B cell (primary cell): ENCODE results near the gene ADCK2. TPM values are rescaled to one million over a fixed set of nuclear protein-coding genes. Genes with fewer than 3 reads are reported as not detected.

Experiments used
- ATAC-seq: fragments of 200-7000 bp; cut with Tn5 transposase; one replicate; pipeline ENCODE4 v1.10.0; 2021; ENCODE audit warnings: low read depth, mild to moderate bottlenecking, moderate number of reproducible peaks, moderate library complexity
- CTCF ChIA-PET: fragments of 350-600 bp; sonication (Branson Sonifier 250); formaldehyde crosslinking; loops from one replicate; lab custom pipeline; 2021; ENCODE audit warnings: antibody characterized with exemption, inconsistent platforms; lab: Charles Lee
- POLR2A ChIA-PET: fragments of 350-600 bp; sonication (Branson Sonifier 250); formaldehyde crosslinking; loops from one replicate; lab custom pipeline; 2021; ENCODE audit warnings: antibody characterized with exemption; lab: Charles Lee
- DNase-seq: peaks from one replicate; pipeline ENCODE4 v3.0.0; 2013
- H2AFZ ChIP-seq: 2 replicates; pipeline ENCODE4 v1.6.1; 2012; ENCODE audit warnings: mild to moderate bottlenecking, low read depth, low read length; ENCODE audit not compliant: insufficient read depth, poor library complexity, severe bottlenecking
- H3K27ac ChIP-seq, 2 donors: 1 replicate in 1 of 2; 2 replicates in 1 of 2; pipeline ENCODE4 v1.5.1; 2012 to 2013; ENCODE audit warnings: low read length in 2 of 2, mild to moderate bottlenecking in 2 of 2, moderate library complexity in 1 of 2
- H3K27me3 ChIP-seq, 4 experiments: fragments of 200-600 bp in 1 of 4; sonication (generic) in 1 of 4; replicated peaks in 1 of 4; 1 replicate in 2 of 4; 2 replicates in 2 of 4; pipeline versions ENCODE4 v1.6.1 to v1.7.0; 2013 to 2016; ENCODE audit warnings: low read length in 3 of 4, mild to moderate bottlenecking in 2 of 4, mixed read lengths in 1 of 4, moderate library complexity in 1 of 4; ENCODE audit not compliant: insufficient read depth in 4 of 4, control insufficient read depth in 3 of 4; ENCODE audit errors: control extremely low read depth in 1 of 4
- H3K36me3 ChIP-seq, 2 experiments: replicated peaks in 1 of 2; 1 replicate in 1 of 2; 2 replicates in 1 of 2; pipeline versions ENCODE4 v1.6.1 to v1.7.1; 2013; ENCODE audit warnings: low read length in 1 of 2; ENCODE audit not compliant: insufficient read depth in 2 of 2, control insufficient read depth in 1 of 2; ENCODE audit errors: control extremely low read depth in 1 of 2, extremely low read depth in 1 of 2
- H3K4me1 ChIP-seq, 2 donors: fragments of 200-600 bp in 1 of 2; sonication (generic) in 1 of 2; 1 replicate in 1 of 2; 2 replicates in 1 of 2; pipeline versions ENCODE4 v1.5.1 to v1.6.1; 2013 to 2017; ENCODE audit warnings: low read length in 2 of 2; ENCODE audit not compliant: control insufficient read depth in 2 of 2, insufficient read depth in 2 of 2
- H3K4me2 ChIP-seq: replicated peaks from 2 replicates; pipeline ENCODE3; 2012; ENCODE audit warnings: mild to moderate bottlenecking, low read depth, low read length; ENCODE audit not compliant: poor library complexity, severe bottlenecking
- H3K4me3 ChIP-seq, 5 experiments: fragments of 200-600 bp in 1 of 5; sonication (generic) in 1 of 5; 1 replicate in 3 of 5; 2 replicates in 2 of 5; pipeline versions ENCODE4 v1.5.1 to v1.7.0; 2011 to 2016; ENCODE audit warnings: low read length in 4 of 5, mild to moderate bottlenecking in 4 of 5, low read depth in 2 of 5, control low read depth in 1 of 5, moderate library complexity in 1 of 5; ENCODE audit not compliant: insufficient read depth in 1 of 5; ENCODE audit errors: control extremely low read depth in 1 of 5, extremely low read depth in 1 of 5
- H3K79me2 ChIP-seq: fragments of 200-600 bp; sonication (generic); one replicate; pipeline ENCODE4 v1.6.0; 2016; ENCODE audit warnings: low read length; ENCODE audit not compliant: control insufficient read depth, insufficient read depth
- H3K9ac ChIP-seq: fragments of 200-600 bp; sonication (generic); 2 replicates; pipeline ENCODE4 v1.6.1; 2017; ENCODE audit warnings: mild to moderate bottlenecking, low read length, moderate library complexity
- H3K9me3 ChIP-seq, 3 donors: one replicate each; pipeline versions ENCODE4 v1.6.1 to v1.7.1; 2013; ENCODE audit warnings: low read length in 2 of 3; ENCODE audit not compliant: control insufficient read depth in 2 of 3, insufficient read depth in 1 of 3; ENCODE audit errors: control extremely low read depth in 1 of 3
- H4K20me1 ChIP-seq: 2 replicates; pipeline ENCODE4 v1.6.0; 2012; ENCODE audit warnings: mild to moderate bottlenecking, low read length; ENCODE audit not compliant: insufficient read depth, control insufficient read depth, poor library complexity, severe bottlenecking
- H3K27ac Mint-ChIP-seq: one replicate; pipeline ENCODE4 v1.8.0; 2021; ENCODE audit warnings: mixed read lengths
- H3K27me3 Mint-ChIP-seq: one replicate; pipeline ENCODE4 v1.8.0; 2021; ENCODE audit warnings: mixed read lengths
- H3K4me1 Mint-ChIP-seq: one replicate; pipeline ENCODE4 v1.8.0; 2021; ENCODE audit warnings: mixed read lengths
- H3K4me3 Mint-ChIP-seq: one replicate; pipeline ENCODE4 v1.8.0; 2021; ENCODE audit warnings: mixed read lengths
- H3K9me3 Mint-ChIP-seq: one replicate; pipeline ENCODE4 v1.8.0; 2022; ENCODE audit warnings: mixed read lengths; ENCODE audit not compliant: insufficient read depth
- CTCF ChIP-seq: fragments of 200-600 bp; IDR thresholded peaks from one replicate; pipeline ENCODE4 v1.8.0; 2022; ENCODE audit warnings: antibody characterized with exemption, mild to moderate bottlenecking
- EZH2 ChIP-seq: IDR thresholded peaks from 2 replicates; pipeline ENCODE4 v1.6.1; 2012; ENCODE audit warnings: borderline replicate concordance, low read depth, mild to moderate bottlenecking, moderate library complexity, low read length; ENCODE audit not compliant: insufficient read depth, poor library complexity, severe bottlenecking
- WGBS: methylation state at CpG from one replicate; pipeline ENCODE4 v1.1.5; 2013; ENCODE audit warnings: missing lambda C conversion rate; ENCODE audit not compliant: insufficient coverage; 5-methylcytosine and 5-hydroxymethylcytosine counted together
- intact Hi-C: fragments of 100-400 bp; cut with micrococcal nuclease; formaldehyde crosslinking; loops from one replicate; pipeline ENCODE4 v1.10.0; 2022
- polyA plus RNA-seq: library from polyadenylated mRNA; depleted of rRNA; stranded (reverse); fragments of >200 nt; gene quantifications from 2 replicates; pipeline ENCODE4 v1.2.3, GENCODE V29; 2012
- total RNA-seq, 2 donors: library from RNA; stranded (reverse); fragments of 120-200 nt in 1 of 2; gene quantifications; 1 replicate in 1 of 2; 2 replicates in 1 of 2; pipeline versions ENCODE4 v1.2.3 to v1.2.4, GENCODE V29; 2013 to 2022

The ADCK2 gene
- total and polyA plus RNA-seq, 2 donors (not counting 1 experiment from before 2014, with no cell fraction given), result 13.3 to 32.6 TPM

- ChIA-PET CTCF (interaction anchor here (0.9 to 4.1 kb wide), 8 partner anchors 10 to 252 kb away, joined by 3 to 17 read pairs (median 6); partner anchors contain the start of gene NDUFB2), POLR2A (interaction anchor here (0.9 to 1.3 kb wide), 2 partner anchors 197 to 198 kb away, joined by 3 read pairs; no protein-coding TSS in a partner anchor)
- 83% methylated on average over 5 of the region's 8 CpGs for WGBS
- H3K9me3 ChIP-seq, result peaks cover 0 to 7% (median 0%) of the 10 kb centered on the region in 3 donors
- peaks cover 33% of the 10 kb centered on the region for H3K79me2 ChIP-seq
- Mint-ChIP-seq H3K9me3 (no peaks in the 10 kb centered on the region), H3K4me3 (peak overlapping the region; percentile 87), H3K4me1 (peaks cover 52% of the 10 kb centered on the region), H3K27ac (peak overlapping the region; percentile 91), H3K27me3 (no peaks in the 10 kb centered on the region)
- H2AFZ ChIP-seq, result no peak overlapping the region
- no peak overlapping the region for H3K9ac ChIP-seq
- H3K27ac ChIP-seq, result peak overlapping the region; percentile 39 to 79
- no peaks in the 10 kb centered on the region for H4K20me1 ChIP-seq
- H3K4me2 ChIP-seq, result peak overlapping the region; percentile 80
- H3K4me1 ChIP-seq, result peaks cover 46 to 54% of the 10 kb centered on the region in 2 donors
- H3K27me3 ChIP-seq, result no peaks in the 10 kb centered on the region
- DNase-seq (peak; percentile 30), ATAC-seq (no peak)
- H3K4me3 ChIP-seq, result no peak overlapping the region
- intact Hi-C loops, result loop anchor here (5.0 to 10.0 kb wide), 3 partner anchors 32 to 1330 kb away; partner anchors contain the start of genes FMC1 and SLC37A3
- H3K36me3 ChIP-seq, result peaks cover 0 to 8% of the 10 kb centered on the region in 2 experiments
- peak; percentile 23 for TF ChIP-seq CTCF
- TF ChIP-seq EZH2, result no peak
Observed at GRCh38 chr7:140674899-140675701, 2.4 kb downstream of the ADCK2 start.
